Astrocyte (in vitro differentiated cells and primary cell): ENCODE measurements around the gene HSPH1. TPM values are rescaled to one million over a fixed set of nuclear protein-coding genes. Genes with fewer than 3 reads are reported as not detected.
"Not testable (repeated sequence)": the region's sequence is repeated elsewhere in the genome, so short reads cannot be mapped to it uniquely, and the experiment has no call there.

ENCODE experiments used
- DNase-seq: peaks from one replicate; pipeline ENCODE4 v3.0.0-alpha.2; 2010; ENCODE audit warnings: low read depth
- FAIRE-seq: peaks from 2 replicates; lab custom pipeline; 2011; peaks lifted over from hg19 to GRCh38; lab: Jason Lieb, UNC
- H2AFZ ChIP-seq: 2 replicates; pipeline ENCODE4 v1.6.0; 2012; ENCODE audit warnings: low read depth, low read length, inconsistent platforms
- H3K27ac ChIP-seq: 2 replicates; pipeline ENCODE4 v1.5.1; 2011; ENCODE audit warnings: low read depth, low read length, inconsistent platforms
- H3K27me3 ChIP-seq: 2 replicates; pipeline ENCODE4 v1.6.0; 2011; ENCODE audit warnings: low read length, inconsistent platforms; ENCODE audit not compliant: insufficient read depth
- H3K36me3 ChIP-seq: 2 replicates; pipeline ENCODE4 v1.5.1; 2011; ENCODE audit warnings: low read length, inconsistent platforms; ENCODE audit not compliant: insufficient read depth
- H3K4me1 ChIP-seq: 2 replicates; pipeline ENCODE4 v1.5.1; 2011; ENCODE audit warnings: low read length, inconsistent platforms; ENCODE audit not compliant: insufficient read depth
- H3K4me2 ChIP-seq: 2 replicates; pipeline ENCODE4 v1.6.0; 2012; ENCODE audit warnings: low read length, inconsistent platforms
- H3K4me3 ChIP-seq: 2 replicates; pipeline ENCODE4 v1.5.1; 2011; ENCODE audit warnings: low read depth, mild to moderate bottlenecking, low read length, inconsistent platforms; ENCODE audit not compliant: insufficient read depth
- H3K79me2 ChIP-seq: 2 replicates; pipeline ENCODE4 v1.6.0; 2012; ENCODE audit warnings: mild to moderate bottlenecking, low read length, inconsistent platforms; ENCODE audit not compliant: insufficient read depth
- H3K9ac ChIP-seq: 2 replicates; pipeline ENCODE4 v1.6.0; 2012; ENCODE audit warnings: mild to moderate bottlenecking, low read length, inconsistent platforms
- H3K9me3 ChIP-seq: 2 replicates; pipeline ENCODE4 v1.5.1; 2012; ENCODE audit warnings: low read depth, mild to moderate bottlenecking, low read length, inconsistent platforms; ENCODE audit not compliant: insufficient read depth
- H4K20me1 ChIP-seq: 2 replicates; pipeline ENCODE4 v1.6.0; 2012; ENCODE audit warnings: low read length, inconsistent platforms; ENCODE audit not compliant: insufficient read depth
- H3K27ac Mint-ChIP-seq: one replicate; pipeline ENCODE4 v1.8.0; 2021; ENCODE audit warnings: mild to moderate bottlenecking, mixed read lengths; ENCODE audit not compliant: unreplicated experiment
- H3K27me3 Mint-ChIP-seq: one replicate; pipeline ENCODE4 v1.8.0; 2021; ENCODE audit warnings: low read depth, mixed read lengths; ENCODE audit not compliant: unreplicated experiment
- H3K36me3 Mint-ChIP-seq: one replicate; pipeline ENCODE4 v1.8.0; 2021; ENCODE audit warnings: low read depth, mixed read lengths; ENCODE audit not compliant: unreplicated experiment
- H3K4me1 Mint-ChIP-seq: one replicate; pipeline ENCODE4 v1.8.0; 2021; ENCODE audit warnings: low read depth, mixed read lengths; ENCODE audit not compliant: unreplicated experiment
- H3K4me3 Mint-ChIP-seq: one replicate; pipeline ENCODE4 v1.8.0; 2021; ENCODE audit warnings: mild to moderate bottlenecking, moderate library complexity, mixed read lengths; ENCODE audit not compliant: unreplicated experiment
- H3K9me3 Mint-ChIP-seq: one replicate; pipeline ENCODE4 v1.8.0; 2021; ENCODE audit warnings: mild to moderate bottlenecking, mixed read lengths; ENCODE audit not compliant: unreplicated experiment
- EZH2 ChIP-seq: IDR thresholded peaks from 2 replicates; pipeline ENCODE4 v1.6.1; 2012; ENCODE audit warnings: mild to moderate bottlenecking, low read length, inconsistent platforms; ENCODE audit not compliant: insufficient read depth
- total RNA-seq: library from RNA; stranded (reverse); gene quantifications from 2 replicates; pipeline ENCODE4 v1.2.1, GENCODE V29; 2021
- TF ChIP-seq, protein P1 (sequence below): IDR thresholded peaks from 2 replicates; pipeline ENCODE4 v1.5.1; 2011; ENCODE audit warnings: low read depth, mild to moderate bottlenecking, inconsistent platforms, low read length, moderate library complexity; ENCODE audit not compliant: insufficient read depth

The HSPH1 gene
- total RNA-seq, 1 donor from 2014 or later = 145 TPM

DNA sequence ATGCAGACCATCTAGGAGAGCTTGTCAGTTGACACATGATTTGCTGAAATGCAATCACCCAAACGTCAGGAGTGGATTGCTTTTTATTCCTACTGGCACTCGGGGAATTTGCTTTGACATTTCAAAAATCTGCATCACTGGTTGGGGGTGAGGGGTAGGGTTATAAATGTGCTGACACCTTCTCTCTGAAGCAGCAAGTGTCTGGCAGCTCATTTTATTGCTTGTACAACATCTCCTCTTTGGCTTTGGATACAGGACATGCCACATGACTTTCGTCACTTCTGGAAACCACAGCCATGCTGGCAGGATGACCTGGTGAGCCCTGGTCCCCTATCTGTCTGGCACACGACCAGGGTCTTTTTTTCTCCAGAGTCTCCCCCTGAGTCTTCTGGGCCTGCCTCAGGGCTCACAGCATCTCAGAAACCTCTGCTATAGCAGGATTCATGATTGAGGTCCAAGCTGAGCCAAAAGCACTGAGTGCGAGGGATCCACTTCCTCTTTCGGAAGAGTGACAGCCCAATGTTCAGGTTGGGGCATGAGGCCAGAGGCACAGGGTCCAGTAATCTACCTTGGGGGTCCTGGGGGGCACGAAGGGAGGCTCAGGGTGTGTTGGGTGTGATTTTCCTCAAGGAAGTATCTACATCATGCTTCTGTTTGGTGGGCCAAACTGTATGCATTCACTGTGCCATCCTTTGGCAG, 60.1 kb downstream of the HSPH1 start:
- Histone ChIP-seq H3K4me1 (no peaks in the 10 kb centered on the region), H3K79me2 (no peaks in the 10 kb centered on the region), H3K27me3 (peaks cover 14% of the 10 kb centered on the region), H3K9ac (no peak overlapping the region), H3K4me2 (no peak overlapping the region), H3K9me3 (no peaks in the 10 kb centered on the region), H3K4me3 (no peak overlapping the region), H4K20me1 (no peaks in the 10 kb centered on the region), H2AFZ (no peak overlapping the region), H3K27ac (no peak overlapping the region), H3K36me3 (no peaks in the 10 kb centered on the region)
- H3K36me3 Mint-ChIP-seq = no peaks in the 10 kb centered on the region
- peaks cover 2% of the 10 kb centered on the region for H3K9me3 Mint-ChIP-seq
- DNase-seq (no peak), FAIRE-seq (no peak)
- TF ChIP-seq, protein P1, sequence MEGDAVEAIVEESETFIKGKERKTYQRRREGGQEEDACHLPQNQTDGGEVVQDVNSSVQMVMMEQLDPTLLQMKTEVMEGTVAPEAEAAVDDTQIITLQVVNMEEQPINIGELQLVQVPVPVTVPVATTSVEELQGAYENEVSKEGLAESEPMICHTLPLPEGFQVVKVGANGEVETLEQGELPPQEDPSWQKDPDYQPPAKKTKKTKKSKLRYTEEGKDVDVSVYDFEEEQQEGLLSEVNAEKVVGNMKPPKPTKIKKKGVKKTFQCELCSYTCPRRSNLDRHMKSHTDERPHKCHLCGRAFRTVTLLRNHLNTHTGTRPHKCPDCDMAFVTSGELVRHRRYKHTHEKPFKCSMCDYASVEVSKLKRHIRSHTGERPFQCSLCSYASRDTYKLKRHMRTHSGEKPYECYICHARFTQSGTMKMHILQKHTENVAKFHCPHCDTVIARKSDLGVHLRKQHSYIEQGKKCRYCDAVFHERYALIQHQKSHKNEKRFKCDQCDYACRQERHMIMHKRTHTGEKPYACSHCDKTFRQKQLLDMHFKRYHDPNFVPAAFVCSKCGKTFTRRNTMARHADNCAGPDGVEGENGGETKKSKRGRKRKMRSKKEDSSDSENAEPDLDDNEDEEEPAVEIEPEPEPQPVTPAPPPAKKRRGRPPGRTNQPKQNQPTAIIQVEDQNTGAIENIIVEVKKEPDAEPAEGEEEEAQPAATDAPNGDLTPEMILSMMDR = no peak
- TF ChIP-seq EZH2 = no peak
- peaks cover 5% of the 10 kb centered on the region for H3K4me1 Mint-ChIP-seq
- H3K27ac Mint-ChIP-seq = no peak overlapping the region
- no peak overlapping the region for H3K4me3 Mint-ChIP-seq
- H3K27me3 Mint-ChIP-seq = peaks cover 39% of the 10 kb centered on the region

DNA sequence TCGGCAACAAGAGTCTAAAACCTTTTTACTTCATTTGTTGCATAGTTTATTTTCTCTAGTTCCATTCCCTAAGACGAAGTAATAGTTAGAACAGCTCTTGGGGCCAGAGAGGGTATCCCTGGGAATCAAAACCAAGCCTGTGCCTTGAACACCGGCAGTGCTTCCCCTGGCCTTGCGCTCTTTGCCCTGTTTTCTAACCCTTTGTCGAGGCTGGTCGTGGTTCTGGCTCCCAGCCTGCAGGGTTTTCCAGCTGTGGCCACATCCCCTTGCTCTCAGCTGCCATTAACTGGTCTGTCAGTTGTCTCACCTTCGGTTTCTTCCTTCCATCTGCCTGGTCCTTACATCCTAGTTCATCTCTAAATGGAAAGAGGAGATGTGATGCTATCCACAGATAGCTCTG, 61.0 kb downstream of the HSPH1 start:
- Mint-ChIP-seq H3K27ac (no peak overlapping the region), H3K4me3 (no peak overlapping the region), H3K9me3 (peaks cover 2% of the 10 kb centered on the region), H3K27me3 (peaks cover 35% of the 10 kb centered on the region), H3K36me3 (no peaks in the 10 kb centered on the region), H3K4me1 (peaks cover 5% of the 10 kb centered on the region)
- no peaks in the 10 kb centered on the region for H3K79me2 ChIP-seq
- H3K36me3 ChIP-seq = no peaks in the 10 kb centered on the region
- no peaks in the 10 kb centered on the region for H3K9me3 ChIP-seq
- no peak overlapping the region for H3K4me3 ChIP-seq
- H3K27me3 ChIP-seq = peaks cover 14% of the 10 kb centered on the region
- no peaks in the 10 kb centered on the region for H4K20me1 ChIP-seq
- no peak overlapping the region for H3K4me2 ChIP-seq
- no peak for DNase-seq
- H2AFZ ChIP-seq = no peak overlapping the region
- H3K27ac ChIP-seq = no peak overlapping the region
- TF ChIP-seq EZH2 = no peak
- TF ChIP-seq, protein P1 = no peak
- no peak overlapping the region for H3K9ac ChIP-seq
- no peaks in the 10 kb centered on the region for H3K4me1 ChIP-seq
- FAIRE-seq = no peak

DNA sequence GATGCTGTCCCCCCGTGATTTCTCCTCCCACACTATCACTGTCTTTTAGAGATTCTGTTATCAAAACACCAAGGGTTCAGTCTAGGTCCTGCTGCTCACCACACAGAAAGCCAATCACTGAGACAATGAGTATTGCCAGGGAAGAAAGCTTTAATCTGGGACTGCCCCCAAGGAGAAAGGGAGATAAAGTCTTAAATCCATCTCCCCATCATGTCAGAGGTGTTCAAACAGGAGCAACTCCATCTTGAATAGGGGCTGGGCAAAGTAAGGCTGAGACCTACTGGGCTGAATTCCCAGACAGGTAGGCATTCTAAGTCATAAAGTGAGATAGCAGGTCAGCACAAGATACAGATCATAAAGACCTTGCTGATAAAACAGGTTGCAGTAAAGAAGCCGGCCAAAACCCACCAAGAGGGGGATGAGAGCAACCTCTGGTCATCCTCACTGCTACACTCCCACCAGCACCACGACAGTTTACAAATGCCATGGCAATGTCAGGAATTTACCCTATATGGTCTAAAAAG, 63.7 kb downstream of the HSPH1 start:
- not testable (repeated sequence) for H2AFZ ChIP-seq, H3K9me3 ChIP-seq, FAIRE-seq, H3K4me1 Mint-ChIP-seq, H3K27ac Mint-ChIP-seq, DNase-seq, H3K27ac ChIP-seq, H3K4me1 ChIP-seq, H4K20me1 ChIP-seq, H3K79me2 ChIP-seq, H3K4me3 ChIP-seq, H3K4me3 Mint-ChIP-seq, H3K9ac ChIP-seq, H3K36me3 Mint-ChIP-seq, H3K4me2 ChIP-seq, H3K36me3 ChIP-seq, H3K9me3 Mint-ChIP-seq
- H3K27me3 ChIP-seq = peaks cover 20% of the 10 kb centered on the region
- H3K27me3 Mint-ChIP-seq = peaks cover 18% of the 10 kb centered on the region
